Measurements from ENCODE around the gene HSD11B1. TPM values are rescaled to one million over a fixed set of nuclear protein-coding genes. Genes with fewer than 3 reads are reported as not detected.

HSD11B1 gene
- total and polyA plus RNA-seq, 12 donors = 0.17 to 29.6 (median 8.6) TPM

DNA sequence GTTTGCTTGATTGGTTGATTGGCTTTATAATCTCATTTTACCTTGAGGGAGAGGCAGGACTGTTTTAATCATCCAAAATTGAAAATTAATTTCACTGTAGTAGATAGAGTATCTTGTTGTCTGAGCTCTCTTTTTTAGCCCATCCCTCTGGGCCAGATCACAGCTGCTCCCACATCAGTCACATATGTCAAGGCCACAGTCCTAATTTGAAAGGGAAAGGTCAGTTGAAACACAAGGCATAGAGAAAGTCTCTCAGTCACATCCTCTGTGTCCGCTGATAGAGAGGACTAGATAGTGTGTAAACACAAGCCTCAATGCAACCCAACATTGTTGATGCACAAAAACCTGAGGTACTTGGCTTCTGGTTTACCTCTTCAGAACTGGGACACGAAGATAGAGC lies 72.9 kb downstream of the HSD11B1 start:
- TF ChIP-seq, protein P1, sequence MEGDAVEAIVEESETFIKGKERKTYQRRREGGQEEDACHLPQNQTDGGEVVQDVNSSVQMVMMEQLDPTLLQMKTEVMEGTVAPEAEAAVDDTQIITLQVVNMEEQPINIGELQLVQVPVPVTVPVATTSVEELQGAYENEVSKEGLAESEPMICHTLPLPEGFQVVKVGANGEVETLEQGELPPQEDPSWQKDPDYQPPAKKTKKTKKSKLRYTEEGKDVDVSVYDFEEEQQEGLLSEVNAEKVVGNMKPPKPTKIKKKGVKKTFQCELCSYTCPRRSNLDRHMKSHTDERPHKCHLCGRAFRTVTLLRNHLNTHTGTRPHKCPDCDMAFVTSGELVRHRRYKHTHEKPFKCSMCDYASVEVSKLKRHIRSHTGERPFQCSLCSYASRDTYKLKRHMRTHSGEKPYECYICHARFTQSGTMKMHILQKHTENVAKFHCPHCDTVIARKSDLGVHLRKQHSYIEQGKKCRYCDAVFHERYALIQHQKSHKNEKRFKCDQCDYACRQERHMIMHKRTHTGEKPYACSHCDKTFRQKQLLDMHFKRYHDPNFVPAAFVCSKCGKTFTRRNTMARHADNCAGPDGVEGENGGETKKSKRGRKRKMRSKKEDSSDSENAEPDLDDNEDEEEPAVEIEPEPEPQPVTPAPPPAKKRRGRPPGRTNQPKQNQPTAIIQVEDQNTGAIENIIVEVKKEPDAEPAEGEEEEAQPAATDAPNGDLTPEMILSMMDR (IDR thresholded peaks at IDR 0.05) = no peak
- no peak for TF ChIP-seq POLR2A (IDR thresholded peaks at IDR 0.05)
- no peaks in the 10 kb centered on the region for H3K36me3 ChIP-seq (replicated peaks in 1 of 2)
- intact Hi-C loops (cut with DNase I) = no loop called here

DNA sequence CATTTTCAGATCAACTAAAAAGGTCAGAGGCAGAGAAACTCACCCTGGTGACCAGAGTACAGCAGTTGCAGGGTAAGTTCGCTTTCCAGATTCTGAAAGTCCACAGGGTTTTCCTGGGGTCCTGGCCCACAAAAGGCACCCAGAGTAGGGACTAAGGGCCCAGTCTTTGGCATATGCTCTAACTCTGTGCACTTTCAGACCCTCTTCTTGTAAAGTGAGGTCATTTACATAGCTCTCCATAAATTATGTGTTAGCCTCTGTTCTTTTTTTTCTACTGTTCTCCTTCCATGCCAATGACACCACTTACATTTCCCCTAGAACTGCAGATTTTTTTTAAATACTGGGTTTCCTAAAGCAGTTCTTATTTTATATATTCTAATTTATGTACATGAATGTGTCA lies 73.5 kb downstream of the HSD11B1 start:
- Histone ChIP-seq H3K36me3 (replicated peaks in 1 of 2) (no peaks in the 10 kb centered on the region), H3K27me3 (no peaks in the 10 kb centered on the region), H3K4me1 (replicated peaks in 1 of 2) (no peaks in the 10 kb centered on the region), H3K27ac (no peak overlapping the region), H3K9me3 (replicated peaks in 1 of 3) (no peaks in the 10 kb centered on the region), H3K4me3 (no peak overlapping the region)
- WGBS, 4 donors = 80 to 100% (median 98%) methylated on average over 1 of the region's 1 CpG
- TF ChIP-seq, protein P1 (IDR thresholded peaks at IDR 0.05) = no peak
- TF ChIP-seq POLR2A (IDR thresholded peaks at IDR 0.05) = no peak
- no peak for DNase-seq
- intact Hi-C loops (cut with DNase I) = no loop called here

More for the DNA sequence above, 72.9 kb downstream of the HSD11B1 start:
- 64 to 85% (median 76%) methylated on average over 2 of the region's 2 CpGs for WGBS, 4 donors
- Histone ChIP-seq H3K9me3 (replicated peaks in 1 of 3) (no peaks in the 10 kb centered on the region), H3K4me3 (no peak overlapping the region), H3K27me3 (no peaks in the 10 kb centered on the region), H3K4me1 (replicated peaks in 1 of 2) (no peaks in the 10 kb centered on the region), H3K27ac (no peak overlapping the region)
- DNase-seq = no peak

DNA sequence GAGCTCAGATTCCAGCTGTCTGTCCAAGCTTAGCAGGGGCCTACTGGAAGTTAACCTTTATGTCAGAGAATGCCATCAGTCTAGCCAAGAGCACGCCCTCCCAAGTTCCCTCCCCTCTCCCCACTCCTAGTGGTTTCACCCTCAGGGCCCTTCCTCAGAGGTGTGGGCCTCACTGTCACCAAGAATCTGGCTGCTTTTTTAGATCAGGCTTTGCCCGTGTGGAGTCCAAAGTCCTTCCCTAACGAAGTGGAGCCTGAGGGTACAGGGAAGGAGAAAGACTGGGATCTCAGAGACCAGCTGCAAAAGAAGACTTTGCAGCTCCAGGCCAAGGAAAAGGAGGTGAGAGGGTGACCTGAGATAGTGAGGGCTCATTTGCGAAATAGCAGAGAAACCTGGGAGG lies 75.6 kb downstream of the HSD11B1 start:
- Histone ChIP-seq H3K36me3 (replicated peaks in 1 of 2) (no peaks in the 10 kb centered on the region), H3K27me3 (no peaks in the 10 kb centered on the region), H3K9me3 (replicated peaks in 1 of 3) (no peaks in the 10 kb centered on the region), H3K4me3 (no peak overlapping the region), H3K4me1 (replicated peaks in 1 of 2) (peaks cover 0 to 10% of the 10 kb centered on the region in 2 donors), H3K27ac (no peak overlapping the region)
- intact Hi-C loops (cut with DNase I) = no loop called here
- WGBS, 4 donors = 83 to 96% (median 91%) methylated on average over 4 of the region's 4 CpGs
- DNase-seq = no peak
- no peak for TF ChIP-seq POLR2A (IDR thresholded peaks at IDR 0.05)
- TF ChIP-seq, protein P1 (IDR thresholded peaks at IDR 0.05) = no peak

DNA sequence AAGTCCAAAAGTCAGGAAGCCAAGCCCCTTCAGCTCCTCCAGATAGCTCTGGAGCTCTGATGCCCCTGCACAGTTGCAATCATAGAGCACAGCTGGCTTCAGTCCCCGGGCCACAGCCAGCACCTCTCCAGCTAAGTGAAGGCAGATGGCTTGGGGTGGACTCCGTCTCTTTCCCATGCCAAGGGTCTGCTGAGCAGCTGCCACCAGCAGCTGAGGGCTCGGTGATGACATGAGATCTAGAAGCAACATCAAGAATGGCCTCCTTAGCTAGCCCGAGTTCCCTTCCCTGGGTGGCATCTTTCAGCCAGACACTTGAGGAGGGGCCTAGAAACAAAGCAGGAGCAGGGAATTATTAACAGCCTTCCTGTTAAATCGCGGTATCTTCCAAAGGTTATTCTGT lies 78.7 kb downstream of the HSD11B1 start:
- H3K9me3 ChIP-seq (replicated peaks in 1 of 3) = no peaks in the 10 kb centered on the region
- H3K27me3 ChIP-seq = no peaks in the 10 kb centered on the region
- 56 to 77% (median 68%) methylated on average over 4 to 6 of the region's 6 CpGs for WGBS, 4 donors
- H3K36me3 ChIP-seq (replicated peaks in 1 of 2) = peaks cover 0 to 2% of the 10 kb centered on the region in 2 donors
- H3K4me3 ChIP-seq = peak overlapping the region in 1 of 4 donors; percentile 67
- intact Hi-C loops (cut with DNase I) = no loop called here
- no peak for DNase-seq
- peaks cover 7 to 28% of the 10 kb centered on the region in 2 donors for H3K4me1 ChIP-seq (replicated peaks in 1 of 2)
- H3K27ac ChIP-seq = no peak overlapping the region
- TF ChIP-seq, protein P1 (IDR thresholded peaks at IDR 0.05) = no peak
- no peak for TF ChIP-seq POLR2A (IDR thresholded peaks at IDR 0.05)

Other genes with a start within 250 kb of the HSD11B1 start
- 1 to 10 TPM in 7 of 9 donors, under 1 TPM in 2; 0.57 to 8.4 (median 2.6) TPM for gene CAMK1G, start 121.1 kb upstream of the HSD11B1 start, total RNA-seq
- gene CAMK1G, start 121.1 kb upstream of the HSD11B1 start, polyA plus RNA-seq = 1 to 10 TPM in 2 of 3 donors, under 1 TPM in 1; 0.84 to 2.5 (median 2.2) TPM
- gene LAMB3, start 52.4 kb upstream of the HSD11B1 start, total RNA-seq = 100 to 1,000 TPM in 1 of 9 donors, 10 to 100 TPM in 8; 11.8 to 117 (median 41.3) TPM
- 10 to 100 TPM in 1 of 3 donors, 1 to 10 TPM in 2; 8.2 to 16.1 (median 8.6) TPM for gene LAMB3, start 52.4 kb upstream of the HSD11B1 start, polyA plus RNA-seq
- 100 to 1,000 TPM in 8 of 9 donors, 10 to 100 TPM in 1; 65.3 to 901 (median 209) TPM for gene G0S2, start 29.4 kb upstream of the HSD11B1 start, total RNA-seq
- 100 to 1,000 TPM in 2 of 3 donors, 10 to 100 TPM in 1; 48.5 to 504 (median 265) TPM for gene G0S2, start 29.4 kb upstream of the HSD11B1 start, polyA plus RNA-seq
- gene TRAF3IP3, start 51.2 kb downstream of the HSD11B1 start, total RNA-seq = 1 to 10 TPM in 8 of 9 donors, under 1 TPM in 1; 0.88 to 9.8 (median 2.0) TPM
- 1 to 10 TPM; 1.0 to 3.8 (median 2.2) TPM for gene TRAF3IP3, start 51.2 kb downstream of the HSD11B1 start, polyA plus RNA-seq
- 1 to 10 TPM; 1.1 to 5.4 (median 2.3) TPM for gene C1orf74, start 79.7 kb downstream of the HSD11B1 start, total RNA-seq
- 1 to 10 TPM in 2 of 3 donors, under 1 TPM in 1; 0.98 to 4.0 (median 1.0) TPM for gene C1orf74, start 79.7 kb downstream of the HSD11B1 start, polyA plus RNA-seq
- gene IRF6, start 101.3 kb downstream of the HSD11B1 start, total RNA-seq = 10 to 100 TPM in 8 of 9 donors, 1 to 10 TPM in 1; 8.1 to 60.2 (median 35.9) TPM
- gene IRF6, start 101.3 kb downstream of the HSD11B1 start, polyA plus RNA-seq = 1 to 10 TPM; 5.4 to 9.8 (median 8.5) TPM
- gene UTP25, start 123.1 kb downstream of the HSD11B1 start, total RNA-seq = 10 to 100 TPM in 2 of 9 donors, 1 to 10 TPM in 7; 5.3 to 11.6 (median 8.1) TPM
- gene UTP25, start 123.1 kb downstream of the HSD11B1 start, polyA plus RNA-seq = 1 to 10 TPM; 2.2 to 8.8 (median 2.4) TPM
- 1 to 10 TPM; 2.2 to 8.1 (median 3.9) TPM for gene SYT14, start 233.4 kb downstream of the HSD11B1 start, total RNA-seq
- gene SYT14, start 233.4 kb downstream of the HSD11B1 start, polyA plus RNA-seq = 1 to 10 TPM in 2 of 3 donors, under 1 TPM in 1; 0.57 to 6.6 (median 1.5) TPM